ENCODE measurements around the gene SQSTM1.

Gene SQSTM1

DNA sequence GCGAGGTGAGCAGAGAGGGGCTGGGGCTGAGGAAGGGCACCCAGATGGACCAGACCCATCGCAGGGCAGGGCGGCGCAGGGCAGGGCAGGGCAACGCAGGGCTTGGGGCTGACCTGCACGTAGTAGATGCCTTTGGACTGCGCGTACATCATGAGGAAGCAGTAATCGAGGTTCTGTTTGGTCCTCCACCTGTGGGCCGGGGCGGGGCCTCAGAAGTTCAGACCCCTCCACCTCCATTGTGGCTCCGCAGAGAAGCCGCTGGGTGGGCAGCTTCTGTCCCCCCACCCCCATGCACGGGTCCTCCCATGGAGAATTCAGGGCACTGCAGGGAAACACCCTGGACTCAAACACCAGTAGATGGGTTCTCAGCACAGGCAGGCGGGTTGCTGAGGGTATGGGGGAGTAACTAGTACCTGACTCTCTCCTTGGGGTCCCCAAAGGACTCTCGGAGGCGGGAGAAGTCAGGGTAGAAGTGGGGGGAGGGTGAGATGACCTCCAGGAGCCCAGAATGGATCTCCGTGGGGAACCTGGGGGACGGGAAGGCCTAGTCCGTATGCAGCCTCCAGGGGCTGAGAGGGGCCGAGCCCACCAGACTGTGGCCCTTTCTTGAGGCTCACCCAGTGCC lies 20.5 kb upstream of the SQSTM1 start:
- ChIA-PET CTCF (interaction anchor here (1.4 to 2.7 kb wide), 2 partner anchors 8 to 19 kb away, joined by 4 to 10 read pairs; no protein-coding TSS in a partner anchor), POLR2A (interaction anchor here (2.6 kb wide), 1 partner anchor 21 kb away, joined by 7 read pairs; the partner anchor contains the start of gene SQSTM1)
- TF ChIP-seq, protein P1, sequence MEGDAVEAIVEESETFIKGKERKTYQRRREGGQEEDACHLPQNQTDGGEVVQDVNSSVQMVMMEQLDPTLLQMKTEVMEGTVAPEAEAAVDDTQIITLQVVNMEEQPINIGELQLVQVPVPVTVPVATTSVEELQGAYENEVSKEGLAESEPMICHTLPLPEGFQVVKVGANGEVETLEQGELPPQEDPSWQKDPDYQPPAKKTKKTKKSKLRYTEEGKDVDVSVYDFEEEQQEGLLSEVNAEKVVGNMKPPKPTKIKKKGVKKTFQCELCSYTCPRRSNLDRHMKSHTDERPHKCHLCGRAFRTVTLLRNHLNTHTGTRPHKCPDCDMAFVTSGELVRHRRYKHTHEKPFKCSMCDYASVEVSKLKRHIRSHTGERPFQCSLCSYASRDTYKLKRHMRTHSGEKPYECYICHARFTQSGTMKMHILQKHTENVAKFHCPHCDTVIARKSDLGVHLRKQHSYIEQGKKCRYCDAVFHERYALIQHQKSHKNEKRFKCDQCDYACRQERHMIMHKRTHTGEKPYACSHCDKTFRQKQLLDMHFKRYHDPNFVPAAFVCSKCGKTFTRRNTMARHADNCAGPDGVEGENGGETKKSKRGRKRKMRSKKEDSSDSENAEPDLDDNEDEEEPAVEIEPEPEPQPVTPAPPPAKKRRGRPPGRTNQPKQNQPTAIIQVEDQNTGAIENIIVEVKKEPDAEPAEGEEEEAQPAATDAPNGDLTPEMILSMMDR (IDR thresholded peaks at IDR 0.05; ENCODE audit: insufficient read depth, low read length, missing control alignments), result no peak
- no peak for DNase-seq (ENCODE audit: low read depth, low spot score)
- no peak overlapping the region for H3K4me3 ChIP-seq (ENCODE audit: low read depth, low read length)

- no peak for DNase-seq (ENCODE audit: low read depth, low spot score)
- TF ChIP-seq, protein P1 (IDR thresholded peaks at IDR 0.05; ENCODE audit: insufficient read depth, low read length, missing control alignments), result no peak
- ChIA-PET CTCF (interaction anchor here (1.4 to 2.7 kb wide), 2 partner anchors 9 to 18 kb away, joined by 4 to 10 read pairs; no protein-coding TSS in a partner anchor), POLR2A (interaction anchor here (2.6 kb wide), 1 partner anchor 20 kb away, joined by 7 read pairs; the partner anchor contains the start of gene SQSTM1)
- no peak overlapping the region for H3K4me3 ChIP-seq (ENCODE audit: low read depth, low read length)
These were observed 20.0 kb upstream of the SQSTM1 start for GRCh38 chr5:179800696-179801201.

GRCh38 chr5:179801304-179802206 lies 19.1 kb upstream of the SQSTM1 start:
- H3K4me3 ChIP-seq (ENCODE audit: low read depth, low read length), result no peak overlapping the region
- CTCF ChIA-PET, result interaction anchor here (0.7 to 2.7 kb wide), 11 partner anchors 10 to 105 kb away, joined by 3 to 10 read pairs (median 4); no protein-coding TSS in a partner anchor
- TF ChIP-seq, protein P1 (IDR thresholded peaks at IDR 0.05; ENCODE audit: insufficient read depth, low read length, missing control alignments), result peak; percentile 63
- POLR2A ChIA-PET, result interaction anchor here (2.6 kb wide), 1 partner anchor 19 kb away, joined by 7 read pairs; the partner anchor contains the start of gene SQSTM1
- DNase-seq (ENCODE audit: low read depth, low spot score), result no peak

DNA sequence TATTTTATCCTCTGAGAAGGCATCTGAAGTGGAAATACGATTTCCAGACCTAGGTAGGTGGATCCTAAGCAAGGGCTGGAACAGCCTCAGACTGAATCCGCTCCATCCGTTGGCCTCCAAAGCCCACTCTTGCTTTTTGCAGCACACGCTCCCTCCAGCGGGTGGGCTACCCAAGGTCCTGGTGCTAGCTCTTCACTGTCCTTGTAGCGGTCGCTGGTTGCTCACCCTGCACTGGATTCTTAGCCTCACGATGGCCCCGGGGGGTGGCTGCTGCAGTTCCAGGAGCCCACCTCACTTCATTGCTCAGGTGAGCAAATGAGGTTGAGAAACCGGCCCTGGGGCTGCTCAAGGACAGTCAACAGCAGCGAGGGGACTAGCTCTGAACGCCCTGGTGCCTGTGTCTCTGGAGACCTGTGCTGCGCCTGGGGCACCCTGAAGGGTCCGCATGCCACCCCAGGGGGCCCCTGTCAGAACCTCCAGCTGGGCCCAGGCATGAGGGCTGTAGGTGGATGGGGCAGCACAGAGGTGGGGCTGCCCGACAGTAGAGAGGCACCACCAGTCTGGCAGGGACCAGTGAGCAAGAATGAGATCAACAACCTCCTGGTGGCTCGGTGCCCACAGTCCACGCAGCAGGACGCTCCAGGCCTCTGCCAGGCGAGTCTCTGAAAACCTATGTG lies 18.4 kb upstream of the SQSTM1 start:
- TF ChIP-seq, protein P1 (IDR thresholded peaks at IDR 0.05; ENCODE audit: insufficient read depth, low read length, missing control alignments), result no peak
- POLR2A ChIA-PET, result interaction anchor here (2.6 kb wide), 1 partner anchor 18 kb away, joined by 7 read pairs; the partner anchor contains the start of gene SQSTM1
- H3K4me3 ChIP-seq (ENCODE audit: low read depth, low read length), result no peak overlapping the region
- no peak for DNase-seq (ENCODE audit: low read depth, low spot score)
- CTCF ChIA-PET, result interaction anchor here (0.7 to 2.7 kb wide), 11 partner anchors 11 to 104 kb away, joined by 3 to 10 read pairs (median 4); no protein-coding TSS in a partner anchor

GRCh38 chr5:179802950-179803562 lies 17.6 kb upstream of the SQSTM1 start:
- no peak overlapping the region; the same call in 1 of the 2 replicates for H3K4me3 ChIP-seq (ENCODE audit: low read depth, low read length)
- no peak for DNase-seq (ENCODE audit: low read depth, low spot score)
- ChIA-PET CTCF (interaction anchor here (1.0 to 3.5 kb wide), 7 partner anchors 8 to 104 kb away, joined by 3 to 29 read pairs (median 5); partner anchors contain the start of genes LTC4S and MAML1), POLR2A (interaction anchor here (0.6 kb wide), 1 partner anchor 18 kb away, joined by 3 read pairs; the partner anchor contains the start of gene SQSTM1)
- TF ChIP-seq, protein P1 (IDR thresholded peaks at IDR 0.05; ENCODE audit: insufficient read depth, low read length, missing control alignments), result no peak

All from AG04449 (cell line).